H9 (cell line): ENCODE data around the gene PTGES3L. TPM values are rescaled to one million over a fixed set of nuclear protein-coding genes. Genes with fewer than 3 reads are reported as not detected.
"Not testable (repeated sequence)": the region's sequence is repeated elsewhere in the genome, so short reads cannot be mapped to it uniquely, and the experiment has no call there.

ENCODE experiments used
- DNase-seq: peaks from one replicate; pipeline ENCODE4 v3.0.0-alpha.2; 2017
- H2AFZ ChIP-seq: one replicate; pipeline ENCODE4 v1.6.1; 2013; ENCODE audit warnings: mild to moderate bottlenecking, low read length, control low read depth, moderate library complexity
- H2AK5ac ChIP-seq: 2 replicates; pipeline ENCODE4 v1.6.1; 2013; ENCODE audit warnings: low read length, control low read depth, mixed read lengths; ENCODE audit not compliant: insufficient read length
- H2BK120ac ChIP-seq: one replicate; pipeline ENCODE4 v1.6.1; 2013; ENCODE audit warnings: low read depth, mild to moderate bottlenecking, low read length, control low read depth, inconsistent platforms; ENCODE audit not compliant: poor library complexity, severe bottlenecking
- H2BK12ac ChIP-seq: 2 replicates; pipeline ENCODE4 v1.6.1; 2013; ENCODE audit warnings: low read length, control low read depth, mixed read lengths, low read depth; ENCODE audit not compliant: insufficient read length
- H2BK15ac ChIP-seq: 2 replicates; pipeline ENCODE4 v1.6.1; 2013; ENCODE audit warnings: low read depth, low read length, control low read depth
- H2BK20ac ChIP-seq: one replicate; pipeline ENCODE4 v1.6.1; 2013; ENCODE audit warnings: low read depth, mild to moderate bottlenecking, low read length, control low read depth, inconsistent platforms; ENCODE audit not compliant: poor library complexity, severe bottlenecking
- H2BK5ac ChIP-seq: 2 replicates; pipeline ENCODE4 v1.6.1; 2013; ENCODE audit warnings: low read length, control low read depth, mixed read lengths; ENCODE audit not compliant: insufficient read length
- H3K14ac ChIP-seq: 2 replicates; pipeline ENCODE4 v1.6.1; 2013; ENCODE audit warnings: low read length, control low read depth; ENCODE audit not compliant: insufficient read depth
- H3K18ac ChIP-seq: 2 replicates; pipeline ENCODE4 v1.6.1; 2013; ENCODE audit warnings: low read depth, mild to moderate bottlenecking, mixed read lengths, low read length, control low read depth; ENCODE audit not compliant: insufficient read length
- H3K23ac ChIP-seq: 2 replicates; pipeline ENCODE4 v1.6.1; 2013; ENCODE audit warnings: low read length, control low read depth, mixed read lengths, low read depth; ENCODE audit not compliant: insufficient read length
- H3K23me2 ChIP-seq: 2 replicates; pipeline ENCODE4 v1.6.1; 2013; ENCODE audit warnings: low read depth, mild to moderate bottlenecking, mixed read lengths, low read length, control low read depth; ENCODE audit not compliant: insufficient read length, poor library complexity, severe bottlenecking
- H3K27ac ChIP-seq: 2 replicates; pipeline ENCODE4 v1.5.1; 2013; ENCODE audit warnings: low read length, control low read depth, mixed read lengths, low read depth; ENCODE audit not compliant: insufficient read length
- H3K27me3 ChIP-seq: 2 replicates; pipeline ENCODE4 v1.6.1; 2013; ENCODE audit warnings: low read length, control low read depth, inconsistent platforms; ENCODE audit not compliant: insufficient read depth
- H3K4ac ChIP-seq: 2 replicates; pipeline ENCODE4 v1.6.1; 2013; ENCODE audit warnings: low read depth, mild to moderate bottlenecking, control low read depth, inconsistent platforms, low read length, moderate library complexity
- H3K4me1 ChIP-seq: 2 replicates; pipeline ENCODE4 v1.6.1; 2013; ENCODE audit warnings: low read length, control low read depth, inconsistent platforms; ENCODE audit not compliant: insufficient read depth
- H3K4me2 ChIP-seq: 2 replicates; pipeline ENCODE4 v1.6.1; 2013; ENCODE audit warnings: low read length, control low read depth, mixed read lengths; ENCODE audit not compliant: insufficient read length, insufficient read depth
- H3K56ac ChIP-seq: 2 replicates; pipeline ENCODE4 v1.6.1; 2013; ENCODE audit warnings: low read depth, mild to moderate bottlenecking, mixed read lengths, low read length, control low read depth; ENCODE audit not compliant: insufficient read length
- H3K79me1 ChIP-seq: 2 replicates; pipeline ENCODE4 v1.6.1; 2013; ENCODE audit warnings: low read depth, mild to moderate bottlenecking, moderate library complexity, low read length, control low read depth, inconsistent platforms; ENCODE audit not compliant: insufficient read depth, poor library complexity, severe bottlenecking
- H3K79me2 ChIP-seq: 2 replicates; pipeline ENCODE4 v1.6.1; 2013; ENCODE audit warnings: low read length, control low read depth, inconsistent platforms; ENCODE audit not compliant: insufficient read depth
- H3K9ac ChIP-seq: 2 replicates; pipeline ENCODE4 v1.6.1; 2013; ENCODE audit warnings: low read length, control low read depth, mixed read lengths; ENCODE audit not compliant: insufficient read length; ENCODE audit errors: extremely low read depth
- H3K9me3 ChIP-seq: one replicate; pipeline ENCODE4 v1.6.1; 2013; ENCODE audit warnings: low read depth, low read length, inconsistent platforms; ENCODE audit not compliant: control insufficient read depth
- H3T11ph ChIP-seq: one replicate; pipeline ENCODE4 v1.6.1; 2013; ENCODE audit warnings: mild to moderate bottlenecking, low read length, control low read depth, inconsistent platforms
- H4K20me1 ChIP-seq: one replicate; pipeline ENCODE4 v1.6.1; 2013; ENCODE audit not compliant: control insufficient read depth, insufficient read length, insufficient read depth
- H4K5ac ChIP-seq: 2 replicates; pipeline ENCODE4 v1.6.1; 2013; ENCODE audit warnings: low read depth, mild to moderate bottlenecking, mixed read lengths, low read length, control low read depth; ENCODE audit not compliant: insufficient read length
- H4K8ac ChIP-seq: replicated peaks from 2 replicates; pipeline ENCODE4 v1.6.1; 2013; ENCODE audit warnings: low read length, control low read depth, mixed read lengths, low read depth; ENCODE audit not compliant: insufficient read length
- H4K91ac ChIP-seq: 2 replicates; pipeline ENCODE4 v1.6.1; 2013; ENCODE audit warnings: low read depth, mild to moderate bottlenecking, moderate library complexity, mixed read lengths, low read length, control low read depth; ENCODE audit not compliant: insufficient read length
- H3K27ac Mint-ChIP-seq, 3 experiments: 2 replicates in 2 of 3; 3 replicates in 1 of 3; pipeline ENCODE4 v1.8.0; 2020 to 2021; ENCODE audit warnings: mixed read lengths in 3 of 3, mild to moderate bottlenecking in 1 of 3, moderate library complexity in 1 of 3
- H3K27me3 Mint-ChIP-seq: 2 replicates; pipeline ENCODE4 v1.8.0; 2021; ENCODE audit warnings: low read depth, mild to moderate bottlenecking, moderate library complexity, mixed read lengths
- H3K36me3 Mint-ChIP-seq, 3 experiments: 2 replicates in 2 of 3; 3 replicates in 1 of 3; pipeline ENCODE4 v1.8.0; 2020 to 2021; ENCODE audit warnings: low read depth in 3 of 3, mixed read lengths in 3 of 3; ENCODE audit not compliant: insufficient read depth in 1 of 3
- H3K4me1 Mint-ChIP-seq, 2 experiments: 2 replicates each; pipeline ENCODE4 v1.8.0; 2020; ENCODE audit warnings: mixed read lengths in 2 of 2
- H3K4me3 Mint-ChIP-seq, 2 experiments: 2 replicates in 1 of 2; 3 replicates in 1 of 2; pipeline ENCODE4 v1.8.0; 2020 to 2021; ENCODE audit warnings: mild to moderate bottlenecking in 2 of 2, mixed read lengths in 2 of 2, moderate library complexity in 1 of 2
- H3K9me3 Mint-ChIP-seq, 2 experiments: 2 replicates in 1 of 2; 3 replicates in 1 of 2; pipeline ENCODE4 v1.8.0; 2020; ENCODE audit warnings: mild to moderate bottlenecking in 2 of 2, mixed read lengths in 2 of 2, moderate library complexity in 1 of 2
- CTCF ChIP-seq: fragments of 200-600 bp; sonication (generic); conservative IDR thresholded peaks from 3 replicates; pipeline ENCODE4 v1.8.0; 2021; ENCODE audit warnings: antibody characterized with exemption, mild to moderate bottlenecking
- WGBS: extraction: QIAGEN DNeasy Blood & Tissue Kit; methylation state at CpG from one replicate; pipeline ENCODE4 v1.1.7; 2013; ENCODE audit warnings: missing lambda C conversion rate, low lambda C conversion rate, mixed read lengths; ENCODE audit not compliant: insufficient read length; ENCODE audit errors: extremely low coverage; 5-methylcytosine and 5-hydroxymethylcytosine counted together
- total RNA-seq: library from RNA; stranded (reverse); gene quantifications from 2 replicates; pipeline ENCODE4 v1.2.1, GENCODE V29; 2021

The PTGES3L gene
- total RNA-seq, 1 experiment from 2014 or later, result 4.2 TPM

GRCh38 chr17:42980274-42980765, 440 bp upstream of the PTGES3L start, which contains the start of gene RUNDC1:
TSS of gene RUNDC1 (plus strand) at chr17:42980565. CDS start at chr17:42980577, 12 bp downstream.
- Histone ChIP-seq H3K4me2 (peak within 1 kb of the TSS; percentile 85), H3K14ac (peak within 1 kb of the TSS; percentile 34; the same call in 1 of the 2 replicates), H3K79me2 (peaks cover 4% of the 10 kb centered on the region; the same call in 1 of the 2 replicates), H4K5ac (no peak within 1 kb of the TSS), H3K23me2 (peaks cover 12% of the 10 kb centered on the region), H3K18ac (peak within 1 kb of the TSS; percentile 60), H3K9ac (peak within 1 kb of the TSS; percentile 13), H3K9me3 (no peaks in the 10 kb centered on the region), H3K27me3 (no peaks in the 10 kb centered on the region), H2AFZ (peak within 1 kb of the TSS; percentile 6), H2BK12ac (no peak within 1 kb of the TSS), H3T11ph (no peak within 1 kb of the TSS), H2BK120ac (no peak within 1 kb of the TSS), H2AK5ac (no peak within 1 kb of the TSS), H4K8ac (no peak within 1 kb of the TSS), H3K23ac (no peak within 1 kb of the TSS), H4K20me1 (peaks cover 2% of the 10 kb centered on the region), H4K91ac (no peak within 1 kb of the TSS), H2BK5ac (no peak within 1 kb of the TSS), H3K4me1 (peaks cover 2% of the 10 kb centered on the region; the same call in 1 of the 2 replicates), H3K79me1 (no peaks in the 10 kb centered on the region), H2BK15ac (no peak within 1 kb of the TSS), H3K27ac (no peak within 1 kb of the TSS), H3K56ac (no peak within 1 kb of the TSS), H2BK20ac (no peak within 1 kb of the TSS), H3K4ac (no peak within 1 kb of the TSS)
- no peak for TF ChIP-seq CTCF
- no peaks in the 10 kb centered on the region for H3K27me3 Mint-ChIP-seq
- peak within 1 kb of the TSS; percentile 67 to 99 (median 97) for H3K27ac Mint-ChIP-seq
- DNase-seq, result peak; percentile 95
- WGBS, result no CpG with 5 or more reads among the region's 39 CpGs
- no peaks in the 10 kb centered on the region; a peak in 2 of 5 replicates for H3K9me3 Mint-ChIP-seq
- peak within 1 kb of the TSS; percentile 95 to 100 for H3K4me3 Mint-ChIP-seq
- peaks cover 0 to 20% (median 4%) of the 10 kb centered on the region in 3 experiments; a peak in 5 of 7 replicates for H3K36me3 Mint-ChIP-seq
- H3K4me1 Mint-ChIP-seq, result peaks cover 17 to 23% of the 10 kb centered on the region in 2 experiments

GRCh38 chr17:42975701-42976100, 4.2 kb downstream of the PTGES3L start:
- not testable (repeated sequence) for H3K9me3 ChIP-seq, H3K9me3 Mint-ChIP-seq, H3K56ac ChIP-seq, H3K27ac ChIP-seq, H3T11ph ChIP-seq, H3K14ac ChIP-seq, H2BK15ac ChIP-seq, H3K9ac ChIP-seq, H3K79me2 ChIP-seq, H3K27ac Mint-ChIP-seq, H3K4ac ChIP-seq, H2BK12ac ChIP-seq, H2BK20ac ChIP-seq, DNase-seq, H3K27me3 ChIP-seq, H4K20me1 ChIP-seq, H3K36me3 Mint-ChIP-seq, H2AK5ac ChIP-seq, H3K23me2 ChIP-seq, H4K91ac ChIP-seq, H3K27me3 Mint-ChIP-seq, H3K4me1 ChIP-seq, H4K5ac ChIP-seq, H3K18ac ChIP-seq, H2BK5ac ChIP-seq, H3K23ac ChIP-seq, H3K4me3 Mint-ChIP-seq, H3K4me2 ChIP-seq, H2BK120ac ChIP-seq, H3K79me1 ChIP-seq, H4K8ac ChIP-seq, H2AFZ ChIP-seq
- H3K4me1 Mint-ChIP-seq, result peaks cover 9 to 14% of the 10 kb centered on the region in 2 experiments
- WGBS, result no CpG with 5 or more reads among the region's 16 CpGs
